Endothelial cell (in vitro differentiated cells): ENCODE results near the gene RPRD1B. TPM values are rescaled to one million over a fixed set of nuclear protein-coding genes. Genes with fewer than 3 reads are reported as not detected.

Source experiments
- DNase-seq: peaks from one replicate; pipeline ENCODE4 v3.0.0; 2021; ENCODE audit warnings: low spot score
- H3K27ac Mint-ChIP-seq: one replicate; pipeline ENCODE4 v1.8.0; 2021; ENCODE audit warnings: mixed read lengths, inconsistent platforms; ENCODE audit not compliant: unreplicated experiment
- H3K27me3 Mint-ChIP-seq: one replicate; pipeline ENCODE4 v1.8.0; 2021; ENCODE audit warnings: mild to moderate bottlenecking, moderate library complexity, mixed read lengths, inconsistent platforms; ENCODE audit not compliant: unreplicated experiment
- H3K36me3 Mint-ChIP-seq: one replicate; pipeline ENCODE4 v1.8.0; 2021; ENCODE audit warnings: mild to moderate bottlenecking, low read depth, mixed read lengths, inconsistent platforms; ENCODE audit not compliant: unreplicated experiment
- H3K4me1 Mint-ChIP-seq: one replicate; pipeline ENCODE4 v1.8.0; 2021; ENCODE audit warnings: mild to moderate bottlenecking, mixed read lengths, inconsistent platforms; ENCODE audit not compliant: unreplicated experiment
- H3K4me3 Mint-ChIP-seq: one replicate; pipeline ENCODE4 v1.8.0; 2021; ENCODE audit warnings: mild to moderate bottlenecking, mixed read lengths, inconsistent platforms; ENCODE audit not compliant: unreplicated experiment
- H3K9me3 Mint-ChIP-seq: one replicate; pipeline ENCODE4 v1.8.0; 2021; ENCODE audit warnings: mixed read lengths, inconsistent platforms; ENCODE audit not compliant: unreplicated experiment
- total RNA-seq: library from RNA; stranded (reverse); fragmentation: NEBNext Ultra II Directional; extraction: Animal tissue kit (Norgen Biotek cat#: 25700); gene quantifications from one replicate; pipeline ENCODE4 v1.2.1, GENCODE V29; 2021; ENCODE audit not compliant: unreplicated experiment
- TF ChIP-seq, protein P1 (sequence below): fragments of 200-600 bp; sonication (generic); IDR thresholded peaks from one replicate; pipeline ENCODE4 v1.5.0; 2021; ENCODE audit warnings: antibody characterized with exemption; ENCODE audit not compliant: unreplicated experiment

RPRD1B gene
- total RNA-seq, 1 donor from 2014 or later = 24.1 TPM

DNA sequence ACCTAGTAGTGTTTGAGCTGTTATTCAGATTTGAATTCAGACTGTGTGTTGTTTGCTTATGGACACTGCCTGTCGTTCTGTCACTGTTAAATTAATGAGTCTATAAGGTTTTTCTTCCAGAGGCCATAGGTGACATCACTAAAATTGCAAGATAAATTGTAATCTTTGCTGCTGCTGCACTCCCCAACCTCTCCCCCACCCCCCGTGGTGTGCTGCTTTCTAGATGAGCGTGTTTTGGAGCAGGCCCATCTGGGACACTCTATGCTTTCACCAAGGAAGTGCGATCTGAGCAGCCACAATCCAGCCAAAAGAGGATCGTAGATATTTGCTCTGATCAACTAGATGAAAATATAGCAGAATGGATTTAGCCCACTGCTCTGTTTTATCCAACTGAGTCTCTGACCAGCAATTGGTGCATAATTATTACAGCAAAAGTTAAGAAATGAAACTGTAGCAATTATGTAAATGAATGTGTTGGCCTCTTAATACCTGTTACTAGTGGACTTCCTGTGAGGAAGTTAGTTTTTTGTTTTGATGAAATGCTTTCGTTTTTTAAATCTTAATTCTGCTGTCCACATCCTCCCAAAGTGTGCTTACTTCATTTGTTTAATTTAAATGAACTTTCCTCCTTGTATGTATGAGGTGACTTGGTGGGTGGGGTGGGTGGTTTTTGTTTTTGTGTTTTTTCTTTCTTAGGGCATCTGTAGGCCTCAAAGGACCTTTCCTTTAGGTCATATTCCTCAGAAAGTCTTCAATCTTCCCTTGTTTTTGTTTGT, 58.1 kb downstream of the RPRD1B start:
- Mint-ChIP-seq H3K36me3 (peaks cover 24% of the 10 kb centered on the region), H3K27me3 (peaks cover 6% of the 10 kb centered on the region), H3K9me3 (no peaks in the 10 kb centered on the region), H3K27ac (peak overlapping the region; percentile 16), H3K4me3 (no peak overlapping the region), H3K4me1 (peaks cover 14% of the 10 kb centered on the region)
- no peak for DNase-seq
- TF ChIP-seq, protein P1, sequence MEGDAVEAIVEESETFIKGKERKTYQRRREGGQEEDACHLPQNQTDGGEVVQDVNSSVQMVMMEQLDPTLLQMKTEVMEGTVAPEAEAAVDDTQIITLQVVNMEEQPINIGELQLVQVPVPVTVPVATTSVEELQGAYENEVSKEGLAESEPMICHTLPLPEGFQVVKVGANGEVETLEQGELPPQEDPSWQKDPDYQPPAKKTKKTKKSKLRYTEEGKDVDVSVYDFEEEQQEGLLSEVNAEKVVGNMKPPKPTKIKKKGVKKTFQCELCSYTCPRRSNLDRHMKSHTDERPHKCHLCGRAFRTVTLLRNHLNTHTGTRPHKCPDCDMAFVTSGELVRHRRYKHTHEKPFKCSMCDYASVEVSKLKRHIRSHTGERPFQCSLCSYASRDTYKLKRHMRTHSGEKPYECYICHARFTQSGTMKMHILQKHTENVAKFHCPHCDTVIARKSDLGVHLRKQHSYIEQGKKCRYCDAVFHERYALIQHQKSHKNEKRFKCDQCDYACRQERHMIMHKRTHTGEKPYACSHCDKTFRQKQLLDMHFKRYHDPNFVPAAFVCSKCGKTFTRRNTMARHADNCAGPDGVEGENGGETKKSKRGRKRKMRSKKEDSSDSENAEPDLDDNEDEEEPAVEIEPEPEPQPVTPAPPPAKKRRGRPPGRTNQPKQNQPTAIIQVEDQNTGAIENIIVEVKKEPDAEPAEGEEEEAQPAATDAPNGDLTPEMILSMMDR = no peak

DNA sequence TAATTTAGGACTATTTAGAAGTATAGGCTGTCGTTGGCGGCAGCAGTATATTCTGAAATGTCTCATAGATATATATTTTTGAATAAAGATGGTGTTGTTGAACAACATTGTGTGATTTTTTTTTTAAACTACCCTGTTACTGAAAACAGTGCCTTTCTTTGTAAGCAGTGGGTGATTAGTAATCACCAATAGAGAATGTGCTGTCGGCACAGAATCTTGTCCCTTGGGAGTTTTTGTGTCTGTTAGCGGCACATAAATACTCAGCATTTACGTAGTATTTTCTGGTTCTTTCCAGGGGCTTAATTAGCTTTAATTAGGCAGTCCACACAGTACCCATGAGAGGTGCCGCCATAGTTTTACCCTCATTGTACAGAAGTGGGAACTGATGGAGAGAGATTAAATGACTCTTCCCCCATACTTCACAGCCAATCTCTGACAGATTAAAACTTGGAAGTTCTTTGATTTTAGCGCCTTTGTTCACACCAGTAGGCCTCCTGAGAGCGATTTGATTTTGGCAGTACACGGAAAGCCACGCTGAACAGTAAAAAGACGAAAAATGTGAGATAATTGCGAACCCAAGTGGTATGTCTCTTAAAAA, 58.8 kb downstream of the RPRD1B start:
- Mint-ChIP-seq H3K36me3 (peaks cover 18% of the 10 kb centered on the region), H3K4me1 (peaks cover 17% of the 10 kb centered on the region), H3K4me3 (no peak overlapping the region), H3K27me3 (peaks cover 6% of the 10 kb centered on the region), H3K9me3 (no peaks in the 10 kb centered on the region), H3K27ac (no peak overlapping the region)
- DNase-seq = no peak
- TF ChIP-seq, protein P1 = no peak

DNA sequence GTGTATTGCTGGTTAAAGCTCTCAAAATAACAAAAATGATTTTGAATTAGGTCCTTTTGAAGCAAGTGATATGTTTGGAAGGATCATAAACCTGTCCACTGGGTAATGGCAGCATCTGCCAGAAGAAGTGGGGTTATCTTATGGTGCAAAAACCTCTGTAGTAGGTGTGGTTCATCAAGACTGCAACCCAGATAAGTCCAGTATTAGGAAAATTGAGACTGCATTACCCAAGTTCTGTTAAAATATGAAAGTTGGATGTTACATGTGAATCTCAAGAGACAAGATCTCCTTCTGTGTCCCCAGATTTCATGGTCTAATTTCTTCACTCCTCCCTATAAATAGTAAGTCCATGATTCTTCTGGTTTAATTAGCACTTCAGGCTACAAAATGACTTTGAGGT, 59.4 kb downstream of the RPRD1B start:
- H3K27me3 Mint-ChIP-seq = peaks cover 8% of the 10 kb centered on the region
- TF ChIP-seq, protein P1 = no peak
- H3K4me3 Mint-ChIP-seq = no peak overlapping the region
- DNase-seq = no peak
- H3K4me1 Mint-ChIP-seq = peaks cover 22% of the 10 kb centered on the region
- no peaks in the 10 kb centered on the region for H3K9me3 Mint-ChIP-seq
- no peak overlapping the region for H3K27ac Mint-ChIP-seq
- H3K36me3 Mint-ChIP-seq = peaks cover 16% of the 10 kb centered on the region

DNA sequence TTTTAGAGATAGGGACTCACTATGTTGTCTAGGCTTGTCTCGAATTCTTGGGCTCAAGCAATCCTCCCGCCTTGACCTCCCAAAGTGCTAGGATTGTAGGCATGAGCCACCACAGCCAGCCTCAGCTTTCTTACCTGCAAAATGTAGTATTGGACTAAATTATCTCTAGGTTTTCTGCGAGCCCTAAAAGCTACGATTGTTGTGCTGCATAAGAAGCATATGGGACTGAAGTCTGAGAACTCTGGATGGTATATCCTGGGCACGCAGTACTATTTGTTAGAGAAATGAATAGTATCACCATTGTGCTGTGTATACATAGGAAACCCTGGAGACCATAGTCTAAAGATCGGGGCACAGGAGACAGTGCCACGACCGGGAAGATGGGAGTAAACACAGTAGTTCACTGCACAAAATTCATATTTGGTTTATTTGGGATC, 60.1 kb downstream of the RPRD1B start:
- Mint-ChIP-seq H3K4me1 (peaks cover 29% of the 10 kb centered on the region), H3K27me3 (peaks cover 5% of the 10 kb centered on the region), H3K27ac (no peak overlapping the region), H3K9me3 (no peaks in the 10 kb centered on the region), H3K4me3 (no peak overlapping the region), H3K36me3 (peaks cover 8% of the 10 kb centered on the region)
- TF ChIP-seq, protein P1 = no peak
- no peak for DNase-seq

DNA sequence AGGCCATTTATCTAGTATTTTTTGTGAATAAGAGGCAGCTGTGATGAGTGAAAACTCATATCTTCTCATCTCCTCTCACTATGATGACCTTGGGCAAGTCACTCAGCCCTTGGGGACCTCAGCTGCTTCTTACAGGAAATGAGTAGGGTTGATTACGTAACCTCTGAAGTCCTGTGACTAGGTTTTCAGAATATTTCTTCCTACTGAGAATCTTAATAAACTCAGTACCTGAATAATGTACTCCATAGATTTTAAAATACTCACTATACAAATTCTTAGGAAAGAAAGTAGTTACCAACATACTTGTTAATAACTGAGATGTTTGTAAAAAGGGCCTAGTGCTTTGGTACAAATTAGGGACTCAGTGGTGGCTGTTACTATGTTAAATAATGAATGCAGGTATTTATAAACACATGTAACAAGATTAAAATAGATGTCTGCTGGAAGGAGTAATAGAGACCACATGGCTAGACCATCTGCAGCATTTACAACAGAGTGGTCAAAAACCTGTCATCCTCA, 60.9 kb downstream of the RPRD1B start:
- TF ChIP-seq, protein P1 = no peak
- peaks cover 36% of the 10 kb centered on the region for H3K4me1 Mint-ChIP-seq

More for the DNA sequence above, 60.9 kb downstream of the RPRD1B start:
- Mint-ChIP-seq H3K4me3 (no peak overlapping the region), H3K36me3 (peaks cover 13% of the 10 kb centered on the region), H3K9me3 (peaks cover 6% of the 10 kb centered on the region), H3K27me3 (peaks cover 5% of the 10 kb centered on the region), H3K27ac (no peak overlapping the region)
- no peak for DNase-seq
